Panc1 (cell line): ENCODE measurements around the gene USP50. TPM values are rescaled to one million over a fixed set of nuclear protein-coding genes. Genes with fewer than 3 reads are reported as not detected.

ENCODE experiments used
- ATAC-seq: fragments of 200-7000 bp; cut with Tn5 transposase; 2 replicates; pipeline ENCODE4 v1.9.1; 2020; ENCODE audit warnings: mild to moderate bottlenecking, moderate library complexity
- BruUV-seq: library from RNA; stranded (reverse); fragments of 400-500 nt; replicated peaks from 2 replicates; lab custom pipeline; 2021; lab: Mats Ljungman, UMichigan
- CTCF ChIA-PET: fragments of 300-600 bp; sonication (Branson Sonifier 250); formaldehyde crosslinking; loops from one replicate; lab custom pipeline; 2022; ENCODE audit warnings: antibody characterized with exemption; lab: Charles Lee
- POLR2A ChIA-PET: fragments of 300-600 bp; sonication (Branson Sonifier 250); formaldehyde crosslinking; loops from one replicate; lab custom pipeline; 2022; ENCODE audit warnings: antibody characterized with exemption; lab: Charles Lee
- DNase-seq: peaks from one replicate; pipeline ENCODE4 v3.0.0-alpha.2; 2010; ENCODE audit warnings: low read depth, low spot score
- H3K27ac ChIP-seq: 2 replicates; pipeline ENCODE4 v1.5.1; 2011; ENCODE audit warnings: mild to moderate bottlenecking, low read length, inconsistent platforms
- H3K27me3 ChIP-seq: fragments of 200-500 bp; sonication (Bioruptor generic); 2 replicates; pipeline ENCODE4 v1.6.0; 2014; ENCODE audit warnings: low read length, inconsistent platforms; ENCODE audit not compliant: control insufficient read depth, insufficient read depth
- H3K36me3 ChIP-seq: fragments of 200-500 bp; sonication (Bioruptor generic); 2 replicates; pipeline ENCODE4 v1.5.1; 2014; ENCODE audit warnings: inconsistent platforms, mild to moderate bottlenecking, low read length, moderate library complexity; ENCODE audit not compliant: control insufficient read depth, insufficient read depth
- H3K4me1 ChIP-seq: 2 replicates; pipeline ENCODE4 v1.5.1; 2011; ENCODE audit warnings: inconsistent platforms, mild to moderate bottlenecking, low read length, moderate library complexity; ENCODE audit not compliant: control insufficient read depth, insufficient read depth
- H3K4me3 ChIP-seq, 2 experiments: 2 replicates each; pipeline ENCODE4 v1.5.1; 2011 to 2012; ENCODE audit warnings: low read depth in 2 of 2, low read length in 2 of 2, mild to moderate bottlenecking in 2 of 2, inconsistent platforms in 1 of 2, moderate library complexity in 1 of 2
- H3K9me3 ChIP-seq: fragments of 200-500 bp; sonication (Bioruptor generic); 2 replicates; pipeline ENCODE4 v1.5.1; 2014; ENCODE audit warnings: low read depth, mild to moderate bottlenecking, inconsistent platforms, low read length, moderate library complexity; ENCODE audit not compliant: control insufficient read depth, insufficient read depth
- CTCF ChIP-seq: fragments of 450-650 bp; IDR thresholded peaks from 2 replicates; pipeline ENCODE4 v1.5.1; 2017; ENCODE audit warnings: mild to moderate bottlenecking
- POLR2AphosphoS5 ChIP-seq: IDR thresholded peaks from 2 replicates; pipeline ENCODE4 v1.6.1; 2012; ENCODE audit warnings: mild to moderate bottlenecking, low read depth, low read length, moderate library complexity
- REST ChIP-seq, 2 experiments: IDR thresholded peaks; 2 replicates each; pipeline ENCODE4 v1.6.1; 2011 to 2012; ENCODE audit warnings: low read depth in 2 of 2, control low read depth in 1 of 2, low read length in 1 of 2, mild to moderate bottlenecking in 1 of 2, moderate library complexity in 1 of 2; ENCODE audit not compliant: insufficient read depth in 1 of 2
- SIN3A ChIP-seq: IDR thresholded peaks from 2 replicates; pipeline ENCODE4 v1.6.1; 2012; ENCODE audit warnings: low read depth, mild to moderate bottlenecking, low read length, moderate library complexity, borderline replicate concordance; ENCODE audit not compliant: insufficient read depth
- TCF7L2 ChIP-seq: IDR thresholded peaks from 2 replicates; pipeline ENCODE4 v1.6.1; 2011; ENCODE audit warnings: mild to moderate bottlenecking, low read depth, low read length, inconsistent platforms
- in situ Hi-C: cut with HindIII; loops from 2 replicates; pipeline ENCODE4 v1.10.0; 2016; ENCODE audit warnings: low sequenced_read_pairs, low pct_unique_long_range_greater_than_20kb
- intact Hi-C: fragments of 100-400 bp; cut with micrococcal nuclease; formaldehyde crosslinking; loops from one replicate; pipeline ENCODE4 v1.10.0; 2022; ENCODE audit not compliant: unreplicated experiment
- total RNA-seq: library from RNA; stranded (reverse); gene quantifications from one replicate; pipeline ENCODE4 v1.2.1, GENCODE V29; 2021; ENCODE audit not compliant: unreplicated experiment

USP50 gene
- total RNA-seq, 1 experiment from 2014 or later: not detected

DNA sequence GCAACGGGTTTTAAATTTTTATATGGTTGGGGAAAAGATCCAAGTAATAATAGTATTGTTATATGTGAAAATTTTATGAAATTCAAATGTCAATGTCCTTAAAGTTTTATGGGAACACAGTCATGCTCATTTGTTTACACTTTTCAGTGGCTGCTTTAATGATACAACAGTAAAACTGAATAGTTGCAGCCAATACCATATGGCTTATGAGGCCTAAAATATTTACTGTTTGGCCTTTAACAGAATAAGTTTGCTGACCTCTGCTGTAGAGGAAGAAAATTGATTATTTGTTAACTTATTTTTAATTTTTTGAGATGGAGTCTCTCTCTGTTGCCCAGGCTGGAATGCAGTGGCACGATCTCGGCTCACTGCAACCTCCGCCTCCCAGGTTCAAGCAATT lies 44.7 kb downstream of the USP50 start:
- POLR2A ChIA-PET: interaction anchor here (0.6 kb wide), 1 partner anchor 28 kb away, joined by 12 read pairs; no protein-coding TSS in a partner anchor
- Histone ChIP-seq H3K4me3 (no peak overlapping the region), H3K4me1 (no peaks in the 10 kb centered on the region), H3K9me3 (no peaks in the 10 kb centered on the region), H3K27ac (no peak overlapping the region), H3K27me3 (no peaks in the 10 kb centered on the region), H3K36me3 (peaks cover 33% of the 10 kb centered on the region)
- TF ChIP-seq CTCF (no peak), REST (IDR thresholded peaks at IDR 0.05; ENCODE audit: insufficient read depth in 1 of 2, low read depth in 2 of 2, low read length in 1 of 2) (no peak), POLR2AphosphoS5 (no peak), SIN3A (no peak), TCF7L2 (no peak)
- in situ Hi-C loops: no loop called here
- no TSS peak for BruUV-seq
- intact Hi-C loops: no loop called here
- CTCF ChIA-PET: no interaction called here
- ATAC-seq (no peak), DNase-seq (no peak)

- Histone ChIP-seq H3K4me3 (no peak overlapping the region), H3K9me3 (no peaks in the 10 kb centered on the region), H3K27ac (no peak overlapping the region), H3K4me1 (no peaks in the 10 kb centered on the region), H3K36me3 (peaks cover 42% of the 10 kb centered on the region), H3K27me3 (no peaks in the 10 kb centered on the region)
- TF ChIP-seq CTCF (no peak), SIN3A (no peak), POLR2AphosphoS5 (no peak)
- in situ Hi-C loops: no loop called here
- ChIA-PET POLR2A (interaction anchor here (0.6 kb wide), 2 partner anchors 9 to 1442 kb away, joined by 3 read pairs; no protein-coding TSS in a partner anchor), CTCF (no interaction called here)
- DNase-seq (no peak), ATAC-seq (no peak)
- intact Hi-C loops: no loop called here
- no TSS peak for BruUV-seq
Observed at GRCh38 chr15:50500352-50500751, 46.1 kb downstream of the USP50 start.
